NB4 (cell line): ENCODE measurements around the gene SOX8.

ENCODE experiments used
- CTCF ChIP-seq: IDR thresholded peaks from one replicate; pipeline ENCODE4 v1.5.1; 2012; ENCODE audit warnings: low read depth, low read length
- POLR2A ChIP-seq: IDR thresholded peaks from 2 replicates; pipeline ENCODE4 v1.6.1; 2011; ENCODE audit warnings: mild to moderate bottlenecking; ENCODE audit not compliant: insufficient read length; ENCODE audit errors: extremely low read depth

- TF ChIP-seq CTCF (no peak), POLR2A (no peak)
These were observed 29.2 kb upstream of the SOX8 start for GRCh38 chr16:952321-952720.
